Liver (tissue), 2 donors: ENCODE measurements around the gene FNBP1.

Experiments
- CTCF ChIP-seq: fragments of 150-350 bp; IDR thresholded peaks from 2 replicates; pipeline ENCODE4 v1.5.1; 2017; ENCODE audit warnings: improper control_type of control experiment, low read depth, low read length; ENCODE audit not compliant: missing input control
- REST ChIP-seq: IDR thresholded peaks from 2 replicates; pipeline ENCODE4 v1.6.1; 2016; ENCODE audit warnings: antibody characterized with exemption, mild to moderate bottlenecking
- YY1 ChIP-seq: IDR thresholded peaks from 2 replicates; pipeline ENCODE4 v1.6.1; 2016; ENCODE audit warnings: antibody characterized with exemption, mild to moderate bottlenecking
- donor health status: healthy.

GRCh38 chr9:129962889-129963703, 79.9 kb downstream of the FNBP1 start:
- TF ChIP-seq CTCF = no peak
- TF ChIP-seq REST = no peak
- no peak for TF ChIP-seq YY1
